Heart right ventricle (tissue), 16 donors: ENCODE results near the gene KIF2C. TPM values are rescaled to one million over a fixed set of nuclear protein-coding genes. Genes with fewer than 3 reads are reported as not detected.

ENCODE experiments used
- ATAC-seq, 8 donors: fragments of 200-7000 bp; cut with Tn5 transposase; one replicate each; pipeline ENCODE4 v1.9.1; 2020; ENCODE audit warnings: mild to moderate bottlenecking in 8 of 8, moderate library complexity in 8 of 8, moderate number of reproducible peaks in 1 of 8
- DNase-seq, 2 donors: peaks; one replicate each; pipeline ENCODE4 v3.0.0-alpha.2; 2020
- H3K27ac ChIP-seq, 10 donors: fragments of 200-600 bp; sonication (generic) in 2 of 10; one replicate each; pipeline versions ENCODE4 v1.5.0 to v1.8.0; 2020 to 2022; ENCODE audit warnings: mild to moderate bottlenecking in 3 of 10
- H3K27me3 ChIP-seq, 7 donors: fragments of 200-600 bp; one replicate each; pipeline ENCODE4 v1.8.0; 2021 to 2022; ENCODE audit warnings: mild to moderate bottlenecking in 2 of 7
- H3K36me3 ChIP-seq, 9 donors: fragments of 200-600 bp; sonication (generic) in 1 of 9; one replicate each; pipeline versions ENCODE4 v1.5.0 to v1.8.0; 2020 to 2022; ENCODE audit warnings: mild to moderate bottlenecking in 2 of 9
- H3K4me1 ChIP-seq, 9 donors: fragments of 200-600 bp; sonication (generic) in 1 of 9; one replicate each; pipeline versions ENCODE4 v1.5.0 to v1.8.0; 2020 to 2022; ENCODE audit warnings: mild to moderate bottlenecking in 4 of 9
- H3K4me3 ChIP-seq, 10 donors: fragments of 200-600 bp; sonication (generic) in 2 of 10; one replicate each; pipeline versions ENCODE4 v1.5.0 to v1.8.0; 2020 to 2022; ENCODE audit warnings: mild to moderate bottlenecking in 7 of 10, moderate library complexity in 2 of 10
- H3K9me3 ChIP-seq, 11 donors: fragments of 200-600 bp in 10 of 11; sonication (generic) in 2 of 11; one replicate each; pipeline versions ENCODE4 v1.5.0 to v1.8.0; 2013 to 2022; ENCODE audit warnings: mild to moderate bottlenecking in 2 of 11, control low read depth in 1 of 11, moderate library complexity in 1 of 11
- WGBS, 2 donors: extraction: QIAGEN DNeasy Blood & Tissue Kit; methylation state at CpG; one replicate each; pipeline ENCODE4 v1.1.7; 2013; ENCODE audit warnings: inconsistent platforms in 1 of 2; 5-methylcytosine and 5-hydroxymethylcytosine counted together
- intact Hi-C, 10 donors: fragments of 100-400 bp; cut with DNase I; formaldehyde crosslinking; loops; one replicate each; pipeline versions ENCODE4 v1.11.1 to v1.14.2; 2022
- polyA plus RNA-seq, 2 donors: library from polyadenylated mRNA; stranded (reverse); fragments of 200-250 nt; gene quantifications; one replicate each; pipeline ENCODE4 v1.2.3, GENCODE V29; 2013
- total RNA-seq, 10 donors: library from RNA; stranded (reverse); fragmentation: NEBNext Ultra II Directional in 3 of 10; extraction: Animal tissue kit (Norgen Biotek cat#: 25700) in 3 of 10; gene quantifications; one replicate each; pipeline versions ENCODE4 v1.2.1 to v1.2.4, GENCODE V29; 2021 to 2023
- TF ChIP-seq, protein P1 (sequence below), 9 donors: fragments of 200-600 bp; sonication (generic) in 2 of 9; IDR thresholded peaks; one replicate each; pipeline versions ENCODE4 v1.5.0 to v1.8.0; 2021 to 2022; ENCODE audit warnings: antibody characterized with exemption in 9 of 9, mild to moderate bottlenecking in 5 of 9, moderate library complexity in 1 of 9
- donor health status: Arrhythmogenic right ventricular cardiomyopathy.
- donor health status: ischemic (EF 13 %, LVEDD 7.1; RV severe dilation, severe dysfunction).
- donor health status: healthy with polysubstance abuse.
- donor health status: DM: no; HTN: yes; CAD: no.
- donor health status: DM: no; HTN: no; CAD: no.
- donor health status: ischemic (EF 25% LVEDD 6.9; RV normal size, moderate dysfunction).
- donor health status: ischemic (EF 25% LVEDD 5.7; RV mildly dilated, moderate dysfunction).
- donor health status: healthy.
- donor health status: DM: yes; HTN: yes; CAD: no.
- donor health status: Ischemic cardiomyopathy.
- donor health status: ischemic (EF 35%, LVEDD 5.7; RV mildly dilated, moderate dysfunction).
- donor health status: nonischemic (EF 11% LVEDD 7.7; RV severe dilation, severe dysfunction).
- donor health status: DM: yes; HTN: yes; CAD: no.
- donor health status: PGD.
- donor health status: ischemic (EF 29% LVEDD 5.4; RV normal size, mild dysfunction).
- donor health status: nonischemic (EF 23%, LVEDD 6.1; RV moderate dilation, normal function).

Gene KIF2C
- total and polyA plus RNA-seq, 12 donors, result 0.22 to 3.7 (median 1.2) TPM

DNA sequence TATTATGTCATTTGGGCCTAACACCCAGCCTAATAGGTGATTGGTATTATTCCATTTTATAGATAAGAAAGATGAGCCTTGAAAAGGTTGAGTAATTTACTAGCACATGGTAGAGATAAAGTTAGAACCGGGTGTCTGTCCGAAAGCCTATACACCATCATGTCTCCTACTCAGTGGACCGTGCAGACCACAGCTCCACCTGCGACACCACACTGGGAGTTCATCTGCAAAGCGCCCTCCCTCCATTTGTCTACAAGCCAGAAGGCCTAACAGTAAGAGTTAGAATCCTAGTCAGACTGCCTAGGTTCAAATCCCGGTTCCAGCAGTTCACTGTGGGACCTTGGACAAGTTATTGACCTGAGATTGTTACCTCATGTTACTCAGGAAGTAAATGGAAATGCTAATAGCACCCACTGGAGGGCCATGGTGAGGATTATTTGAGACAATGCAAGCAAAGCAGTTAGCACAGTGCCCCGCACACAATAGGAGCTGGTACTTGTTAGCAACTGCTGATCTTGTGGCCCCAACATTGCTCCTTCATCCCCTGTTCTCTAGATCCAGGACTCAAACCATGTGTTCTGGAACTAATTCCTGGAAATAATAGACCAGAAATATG, 44.7 kb upstream of the KIF2C start:
- 94 to 95% methylated on average over 7 of the region's 7 CpGs for WGBS, 2 donors
- DNase-seq, result no peak
- TF ChIP-seq, protein P1, sequence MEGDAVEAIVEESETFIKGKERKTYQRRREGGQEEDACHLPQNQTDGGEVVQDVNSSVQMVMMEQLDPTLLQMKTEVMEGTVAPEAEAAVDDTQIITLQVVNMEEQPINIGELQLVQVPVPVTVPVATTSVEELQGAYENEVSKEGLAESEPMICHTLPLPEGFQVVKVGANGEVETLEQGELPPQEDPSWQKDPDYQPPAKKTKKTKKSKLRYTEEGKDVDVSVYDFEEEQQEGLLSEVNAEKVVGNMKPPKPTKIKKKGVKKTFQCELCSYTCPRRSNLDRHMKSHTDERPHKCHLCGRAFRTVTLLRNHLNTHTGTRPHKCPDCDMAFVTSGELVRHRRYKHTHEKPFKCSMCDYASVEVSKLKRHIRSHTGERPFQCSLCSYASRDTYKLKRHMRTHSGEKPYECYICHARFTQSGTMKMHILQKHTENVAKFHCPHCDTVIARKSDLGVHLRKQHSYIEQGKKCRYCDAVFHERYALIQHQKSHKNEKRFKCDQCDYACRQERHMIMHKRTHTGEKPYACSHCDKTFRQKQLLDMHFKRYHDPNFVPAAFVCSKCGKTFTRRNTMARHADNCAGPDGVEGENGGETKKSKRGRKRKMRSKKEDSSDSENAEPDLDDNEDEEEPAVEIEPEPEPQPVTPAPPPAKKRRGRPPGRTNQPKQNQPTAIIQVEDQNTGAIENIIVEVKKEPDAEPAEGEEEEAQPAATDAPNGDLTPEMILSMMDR (IDR thresholded peaks at IDR 0.05), result no peak
- intact Hi-C loops, result no loop called here
- H3K36me3 ChIP-seq, result no peaks in the 10 kb centered on the region
- no peak overlapping the region for H3K27ac ChIP-seq
- no peaks in the 10 kb centered on the region for H3K9me3 ChIP-seq
- no peak for ATAC-seq
- no peak overlapping the region for H3K4me3 ChIP-seq
- peaks cover 0 to 3% (median 0%) of the 10 kb centered on the region in 7 donors for H3K27me3 ChIP-seq
- H3K4me1 ChIP-seq, result peaks cover 0 to 20% (median 0%) of the 10 kb centered on the region in 9 donors

DNA sequence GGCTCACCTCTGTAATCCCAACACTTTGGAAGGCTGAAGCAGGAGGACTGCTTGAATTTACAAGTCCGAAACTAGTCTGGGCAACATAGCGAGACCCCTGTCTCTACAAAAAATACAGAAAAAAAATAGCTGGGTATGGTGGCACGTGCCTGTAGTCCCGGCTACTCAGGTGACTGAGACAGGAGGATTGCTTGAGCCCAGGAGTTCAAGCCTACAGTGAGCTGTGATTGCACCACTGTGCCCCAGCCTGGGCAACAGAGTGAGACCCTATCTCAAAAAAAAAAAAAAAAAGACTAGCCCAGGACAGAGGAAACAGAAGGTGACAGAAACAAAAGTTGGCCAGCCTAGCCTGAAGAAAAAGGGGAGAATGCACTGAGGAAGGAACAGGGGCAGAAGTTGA, 44.0 kb upstream of the KIF2C start:
- Histone ChIP-seq H3K9me3 (no peaks in the 10 kb centered on the region), H3K4me3 (no peak overlapping the region), H3K27ac (no peak overlapping the region), H3K4me1 (peaks cover 0 to 20% (median 0%) of the 10 kb centered on the region in 9 donors), H3K36me3 (no peaks in the 10 kb centered on the region), H3K27me3 (peaks cover 0 to 3% (median 0%) of the 10 kb centered on the region in 7 donors)
- intact Hi-C loops, result no loop called here
- WGBS, 2 donors, result 92 to 93% methylated on average over 4 of the region's 4 CpGs
- TF ChIP-seq, protein P1 (IDR thresholded peaks at IDR 0.05), result no peak
- ATAC-seq, result no peak
- DNase-seq, result no peak

DNA sequence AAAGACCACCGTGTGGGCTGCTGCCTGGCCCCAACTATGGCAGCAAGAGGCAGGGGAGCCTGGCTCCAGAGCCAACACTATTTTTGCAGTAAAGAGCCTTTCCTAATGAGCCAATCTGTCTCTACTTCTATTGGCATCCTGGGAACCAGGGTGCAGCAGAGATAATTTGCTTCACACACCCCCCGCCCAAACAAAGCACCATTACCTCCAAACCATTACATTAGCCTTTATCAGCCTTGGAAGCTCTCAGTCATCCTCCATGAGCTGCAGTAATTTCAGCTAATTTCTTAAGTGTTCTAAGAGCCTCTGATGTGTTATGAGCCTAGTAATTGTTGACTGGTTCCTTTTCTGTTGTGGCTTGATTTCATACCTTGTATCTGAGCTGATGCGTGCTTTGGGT, 43.5 kb upstream of the KIF2C start:
- intact Hi-C loops, result no loop called here
- no peak overlapping the region for H3K4me3 ChIP-seq
- no peak overlapping the region for H3K27ac ChIP-seq
- WGBS, 2 donors, result 84 to 87% methylated on average over 3 of the region's 3 CpGs
- DNase-seq (no peak), ATAC-seq (no peak)
- H3K36me3 ChIP-seq, result no peaks in the 10 kb centered on the region
- TF ChIP-seq, protein P1 (IDR thresholded peaks at IDR 0.05), result no peak
- H3K9me3 ChIP-seq, result no peaks in the 10 kb centered on the region
- H3K4me1 ChIP-seq, result peaks cover 0 to 20% (median 0%) of the 10 kb centered on the region in 9 donors
- H3K27me3 ChIP-seq, result peaks cover 0 to 3% (median 0%) of the 10 kb centered on the region in 7 donors

DNA sequence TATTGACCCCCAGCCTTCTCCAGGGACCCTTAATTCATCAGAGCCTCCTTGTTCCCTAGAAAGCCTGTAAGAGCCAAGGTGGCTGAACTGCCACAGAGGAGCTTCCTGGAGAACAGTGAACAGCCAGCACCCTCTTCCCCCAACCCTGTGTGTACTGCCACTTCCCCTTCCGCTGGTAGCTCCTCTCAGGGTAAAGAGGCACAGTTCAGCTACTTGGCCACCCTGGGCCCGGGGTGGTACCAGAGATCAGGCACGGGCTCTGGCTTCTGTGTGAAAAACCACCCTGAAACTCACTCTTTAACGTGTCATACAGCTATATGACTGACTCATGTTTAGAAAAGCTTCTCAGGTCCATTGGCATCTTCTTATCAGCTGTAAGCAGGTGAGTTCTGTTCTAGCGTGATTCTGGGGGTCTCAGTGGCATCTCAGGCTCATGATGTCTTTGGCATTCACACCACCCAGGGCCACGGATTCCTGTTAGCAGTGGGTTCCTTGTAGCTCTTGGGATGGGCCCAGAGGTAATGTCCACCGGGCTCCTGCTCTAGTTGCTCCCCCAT, 42.8 kb upstream of the KIF2C start:
- Histone ChIP-seq H3K27ac (peak overlapping the region in 1 of 10 donors; percentile 10), H3K4me1 (peaks cover 0 to 20% (median 0%) of the 10 kb centered on the region in 9 donors), H3K36me3 (no peaks in the 10 kb centered on the region), H3K9me3 (no peaks in the 10 kb centered on the region), H3K27me3 (peaks cover 0 to 2% (median 0%) of the 10 kb centered on the region in 7 donors), H3K4me3 (no peak overlapping the region)
- DNase-seq, result no peak
- ATAC-seq, result peak in 3 of 8 donors; percentile 37 to 67 (median 55)
- 72 to 77% methylated on average over 7 of the region's 7 CpGs for WGBS, 2 donors
- TF ChIP-seq, protein P1 (IDR thresholded peaks at IDR 0.05), result no peak
- intact Hi-C loops, result no loop called here
